Stimulated activated CD4-positive, alpha-beta T cell treated with anti-CD3 and anti-CD28 coated beads, Interleukin-4, amount 100 ng/mL, for 48 hours (primary cell): ENCODE measurements around the gene HOXC10.
A peak's percentile ranks its signal among the peaks of the same experiment; 100 is the strongest.

Experiments
- DNase-seq, 2 donors: peaks; one replicate each; pipeline ENCODE4 v3.0.0-alpha.2; 2020; ENCODE audit warnings: low read depth in 2 of 2

Gene HOXC10

GRCh38 chr12:54016478-54016964 lies 31.6 kb downstream of the HOXC10 start:
- no peak for DNase-seq

- no peak for DNase-seq
Measured at GRCh38 chr12:54017027-54017788, 32.3 kb downstream of the HOXC10 start.

- peak; percentile 50 to 59 for DNase-seq
Measured at GRCh38 chr12:54017878-54018467, 33.0 kb downstream of the HOXC10 start.

GRCh38 chr12:54018468-54018984 lies 33.6 kb downstream of the HOXC10 start:
- DNase-seq: no peak

DNA sequence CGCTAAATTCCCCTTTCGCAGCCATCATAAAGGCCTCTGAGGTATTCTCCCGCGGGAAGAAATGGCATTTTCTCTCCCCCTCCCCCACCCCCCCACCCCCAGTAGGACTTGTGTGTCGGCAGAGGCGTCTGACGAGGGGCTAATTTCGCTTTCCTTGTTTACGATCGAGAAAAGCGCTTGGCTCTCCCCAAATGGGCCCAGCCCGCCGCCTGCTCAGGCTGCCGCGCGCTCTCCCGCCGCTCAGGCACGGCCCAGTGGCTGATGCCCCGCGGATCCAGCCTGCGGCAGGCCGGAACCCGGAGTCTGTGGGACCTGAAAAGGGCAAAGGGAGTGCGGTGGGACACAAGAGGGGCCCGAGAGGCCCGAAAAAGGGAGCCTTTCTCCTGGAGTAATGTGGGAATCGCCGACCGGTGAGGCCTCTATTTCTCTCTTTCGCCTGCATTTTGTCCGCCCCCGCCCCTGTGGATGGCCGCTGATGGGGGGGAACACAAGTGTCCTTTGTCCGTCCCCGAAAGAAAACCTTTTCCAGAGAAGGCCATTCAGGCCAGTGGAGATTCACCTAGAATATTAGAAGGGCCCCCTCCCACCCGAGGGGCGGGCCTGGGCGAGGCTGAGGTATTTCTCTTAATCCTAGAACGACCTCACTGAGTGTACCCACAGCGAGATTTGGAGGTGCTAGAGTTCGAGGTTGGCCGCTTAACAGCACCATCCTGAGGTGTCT lies 34.3 kb downstream of the HOXC10 start:
- no peak for DNase-seq

- DNase-seq: no peak
Measured at GRCh38 chr12:54019924-54020590, 35.1 kb downstream of the HOXC10 start.

GRCh38 chr12:54020591-54021405 lies 35.9 kb downstream of the HOXC10 start:
- DNase-seq: no peak

- DNase-seq: no peak
Measured at GRCh38 chr12:54021432-54022013, 36.6 kb downstream of the HOXC10 start.

GRCh38 chr12:54022960-54023884 lies 38.3 kb downstream of the HOXC10 start:
- no peak for DNase-seq

GRCh38 chr12:54024127-54024526 lies 39.2 kb downstream of the HOXC10 start:
- no peak for DNase-seq

DNA sequence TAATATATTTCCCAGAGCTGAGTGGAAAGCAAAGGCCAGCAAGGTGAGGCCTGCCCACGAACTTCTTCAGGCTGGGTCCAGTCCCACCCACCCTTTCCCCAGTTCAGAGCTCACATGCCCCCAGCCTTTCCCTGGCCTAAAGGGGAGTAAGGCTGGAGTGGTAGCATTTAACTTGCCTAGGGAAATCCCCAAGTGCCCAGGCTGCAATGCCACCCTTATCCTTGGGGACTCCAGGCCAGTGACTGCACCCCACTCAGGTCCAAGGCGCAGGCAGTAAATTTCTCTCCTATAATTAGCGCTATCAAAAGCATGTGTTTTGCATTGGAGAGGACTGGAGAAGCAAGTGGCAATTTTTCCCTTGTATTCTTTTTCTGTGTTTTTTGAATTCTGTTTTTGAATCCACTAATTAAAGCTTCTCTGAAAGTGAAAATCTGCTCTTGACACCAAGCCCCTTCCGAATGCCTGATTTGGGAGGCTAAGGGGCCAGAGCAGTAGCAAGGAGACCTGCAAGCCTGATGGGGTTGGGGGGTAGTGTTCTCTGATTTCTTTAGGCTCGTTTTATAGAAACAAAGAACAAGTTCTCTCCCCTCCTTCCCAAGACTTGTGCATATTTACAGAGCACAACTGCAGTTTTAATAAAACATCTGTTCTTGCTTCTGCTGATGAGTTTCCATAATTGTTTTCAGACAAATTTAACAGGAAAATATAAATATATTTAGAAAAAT lies 39.8 kb downstream of the HOXC10 start:
- no peak for DNase-seq

DNA sequence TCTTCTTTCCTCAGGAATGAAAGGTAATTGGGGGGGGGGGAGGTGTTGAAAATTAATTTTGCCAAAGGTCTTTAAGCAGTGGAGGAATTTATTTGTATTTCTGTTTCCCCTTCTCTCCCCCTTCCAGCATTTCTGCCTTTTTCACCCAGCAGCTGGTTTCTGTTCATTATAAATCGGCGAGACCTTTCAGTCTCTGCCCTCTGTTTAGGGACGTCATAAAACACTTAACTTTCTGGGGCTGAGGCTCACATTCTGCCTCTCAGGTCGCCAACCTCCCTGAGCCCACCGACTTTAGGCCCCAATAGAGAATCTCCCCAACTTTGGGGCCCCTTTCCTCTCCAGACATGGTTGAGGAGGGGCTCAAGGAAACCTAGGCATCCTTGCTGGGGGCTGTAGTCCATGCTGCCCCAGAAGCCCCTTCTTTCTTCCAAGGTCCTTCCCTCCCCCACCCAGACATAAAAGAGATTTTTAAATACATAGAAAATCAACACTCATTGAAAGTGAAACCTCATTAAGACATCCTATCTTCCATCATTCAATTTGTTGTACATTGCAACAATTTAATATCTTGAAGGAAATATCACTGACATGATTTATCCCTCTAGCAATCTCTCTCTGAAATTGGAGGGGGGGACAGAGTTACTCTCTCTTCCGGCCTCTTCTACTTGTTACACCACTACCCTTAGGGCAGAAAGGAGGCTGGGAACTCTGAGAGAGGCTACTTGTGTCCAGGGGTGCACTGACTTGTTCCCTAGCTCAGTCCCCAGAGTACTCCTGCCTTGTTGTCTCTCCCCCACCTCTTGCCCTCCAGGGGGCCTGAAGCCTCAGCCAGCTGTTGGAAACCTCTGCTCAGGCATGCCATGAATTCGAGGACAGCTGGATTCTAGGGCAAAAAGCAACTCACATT lies 40.8 kb downstream of the HOXC10 start:
- DNase-seq: no peak

DNA sequence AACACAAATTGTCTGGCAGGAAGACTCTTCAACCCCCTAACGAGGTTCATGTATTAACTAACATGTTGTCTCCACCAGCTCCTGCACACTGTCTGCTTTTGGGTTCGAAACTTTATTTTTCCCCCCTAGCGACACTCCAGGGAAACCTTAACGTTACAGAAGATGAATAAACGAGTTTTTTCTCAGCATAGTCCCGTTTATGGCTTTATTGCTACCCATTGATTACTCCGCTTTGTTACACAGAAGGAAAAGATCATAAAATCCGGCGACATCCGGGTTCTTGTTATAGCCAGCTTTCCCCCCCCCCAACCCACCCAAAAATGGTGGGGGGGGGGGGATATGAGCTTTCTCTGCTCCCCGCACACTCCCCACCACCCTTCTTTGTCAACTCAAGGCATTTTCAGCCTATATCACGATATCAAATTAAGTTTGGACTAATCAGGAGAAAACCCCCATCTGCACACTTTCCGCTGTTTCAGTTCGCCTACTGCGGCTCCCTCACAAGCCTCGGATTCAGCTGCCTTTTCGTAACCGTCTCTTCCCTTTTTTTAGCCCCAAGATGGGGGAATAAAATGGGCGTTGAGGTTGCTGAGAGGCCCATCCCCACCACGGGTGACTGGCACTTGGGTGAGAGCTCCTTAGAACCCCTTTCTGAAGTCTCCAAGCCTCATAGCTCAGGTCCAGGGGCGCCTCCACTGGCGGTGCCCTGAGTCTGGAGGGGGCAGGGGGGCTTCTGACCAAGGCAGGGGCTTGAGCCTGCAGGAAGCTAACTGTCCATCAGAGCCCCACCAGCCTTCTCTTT lies 41.9 kb downstream of the HOXC10 start:
- DNase-seq: no peak

DNA sequence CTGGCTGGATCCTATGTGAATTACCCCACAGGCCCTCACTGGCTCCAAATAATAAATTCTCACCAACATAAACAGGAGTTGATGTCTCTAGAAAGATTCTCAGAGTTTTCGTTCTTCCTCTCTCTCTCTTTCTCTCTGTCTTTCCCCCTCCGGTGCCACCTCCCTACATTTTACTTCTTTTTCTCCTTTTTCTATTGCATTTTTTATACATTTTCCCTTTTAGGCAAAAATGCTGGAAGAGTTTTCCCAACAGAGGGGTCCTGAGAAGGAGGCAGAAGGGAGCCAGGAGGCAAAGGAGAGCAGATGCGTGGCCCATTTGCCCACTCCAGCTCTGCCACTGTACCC lies 42.5 kb downstream of the HOXC10 start:
- no peak for DNase-seq

- DNase-seq: no peak
Measured at GRCh38 chr12:54028314-54029201, 43.6 kb downstream of the HOXC10 start, which contains the start of gene HOXC6. Gene HOXC6, plus strand, starts transcription at chr12:54028440. Its CDS starts 82 bp downstream, at chr12:54028522.
